Measurements from ENCODE around the gene CACTIN.
A peak's percentile ranks its signal among the peaks of the same experiment; 100 is the strongest.

The CACTIN gene

GRCh38 chr19:3608079-3608641, 18.4 kb downstream of the CACTIN start:
- peaks cover 0 to 28% (median 15%) of the 10 kb centered on the region in 4 experiments for H3K36me3 ChIP-seq (ENCODE audit: control insufficient read depth in 4 of 4, insufficient read depth in 4 of 4, low read length in 3 of 4)
- ChIA-PET CTCF (interaction anchor here (0.8 to 3.1 kb wide), 8 partner anchors 11 to 62 kb away, joined by 3 to 18 read pairs (median 3); partner anchors contain the start of genes GIPC3 and MFSD12), POLR2A (no interaction called here)
- H3K4me3 ChIP-seq (ENCODE audit: control insufficient read depth in 1 of 7, extremely low read depth in 1 of 7, insufficient read depth in 4 of 7, low read depth in 2 of 7, low read length in 6 of 7), result peak overlapping the region in 6 of 7 experiments; percentile 4 to 81 (median 57)
- peak overlapping the region in 1 of 2 experiments; percentile 56 for H3K27ac ChIP-seq (ENCODE audit: insufficient read depth in 1 of 2, low read depth in 1 of 2, low read length in 2 of 2, poor library complexity in 1 of 2, severe bottlenecking in 2 of 2)
- H3K27me3 ChIP-seq (replicated peaks in 2 of 5; ENCODE audit: control insufficient read depth in 4 of 5, insufficient read depth in 5 of 5, low read length in 4 of 5), result no peaks in the 10 kb centered on the region
- WGBS (ENCODE audit: insufficient coverage), result 4% methylated on average over 3 of the region's 3 CpGs
- no peaks in the 10 kb centered on the region for H3K9me3 ChIP-seq (ENCODE audit: control extremely low read depth in 1 of 5, control insufficient read depth in 4 of 5, insufficient read depth in 2 of 5, low read depth in 1 of 5, low read length in 4 of 5)
- peak in 2 of 3 donors; percentile 55 to 62 for DNase-seq
- H3K4me1 ChIP-seq (ENCODE audit: control extremely low read depth in 1 of 4, control insufficient read depth in 4 of 4, insufficient read depth in 4 of 4, low read length in 3 of 4), result peaks cover 11 to 65% (median 63%) of the 10 kb centered on the region in 4 experiments

GRCh38 chr19:3607303-3608078, 19.1 kb downstream of the CACTIN start:
- peak overlapping the region in 6 of 7 experiments; percentile 36 to 81 (median 73) for H3K4me3 ChIP-seq (ENCODE audit: control insufficient read depth in 1 of 7, extremely low read depth in 1 of 7, insufficient read depth in 4 of 7, low read depth in 2 of 7, low read length in 6 of 7)
- POLR2A ChIA-PET, result no interaction called here

GRCh38 chr19:3606690-3607289, 19.8 kb downstream of the CACTIN start, which contains the start of gene TBXA2R:
Gene TBXA2R, minus strand, starts transcription at chr19:3606875. Its CDS starts 6,241 bp downstream, at chr19:3600634.
- Histone ChIP-seq H3K9me3 (ENCODE audit: control extremely low read depth in 1 of 5, control insufficient read depth in 4 of 5, insufficient read depth in 2 of 5, low read depth in 1 of 5, low read length in 4 of 5) (no peaks in the 10 kb centered on the region), H3K4me3 (ENCODE audit: control insufficient read depth in 1 of 7, extremely low read depth in 1 of 7, insufficient read depth in 4 of 7, low read depth in 2 of 7, low read length in 6 of 7) (peak within 1 kb of the TSS; percentile 37 to 81 (median 72)), H3K4me1 (ENCODE audit: control extremely low read depth in 1 of 4, control insufficient read depth in 4 of 4, insufficient read depth in 4 of 4, low read length in 3 of 4) (peaks cover 11 to 65% (median 63%) of the 10 kb centered on the region in 4 experiments), H3K27me3 (replicated peaks in 2 of 5; ENCODE audit: control insufficient read depth in 4 of 5, insufficient read depth in 5 of 5, low read length in 4 of 5) (no peaks in the 10 kb centered on the region), H3K36me3 (ENCODE audit: control insufficient read depth in 4 of 4, insufficient read depth in 4 of 4, low read length in 3 of 4) (peaks cover 0 to 24% (median 8%) of the 10 kb centered on the region in 4 experiments), H3K27ac (ENCODE audit: insufficient read depth in 1 of 2, low read depth in 1 of 2, low read length in 2 of 2, poor library complexity in 1 of 2, severe bottlenecking in 2 of 2) (peak within 1 kb of the TSS in 1 of 2 experiments; percentile 56)
- POLR2A ChIA-PET, result no interaction called here
- WGBS (ENCODE audit: insufficient coverage), result 2% methylated on average over 36 of the region's 46 CpGs
- CTCF ChIA-PET, result interaction anchor here (1.7 to 3.1 kb wide), 3 partner anchors 12 to 20 kb away, joined by 7 to 18 read pairs (median 15); partner anchors contain the start of gene GIPC3
- peak in 2 of 3 donors; percentile 45 to 53 for DNase-seq

More at GRCh38 chr19:3607303-3608078, 19.1 kb downstream of the CACTIN start:
- peak in 1 of 3 donors; percentile 35 for DNase-seq
- peaks cover 0 to 28% (median 12%) of the 10 kb centered on the region in 4 experiments for H3K36me3 ChIP-seq (ENCODE audit: control insufficient read depth in 4 of 4, insufficient read depth in 4 of 4, low read length in 3 of 4)
- no peaks in the 10 kb centered on the region for H3K9me3 ChIP-seq (ENCODE audit: control extremely low read depth in 1 of 5, control insufficient read depth in 4 of 5, insufficient read depth in 2 of 5, low read depth in 1 of 5, low read length in 4 of 5)
- CTCF ChIA-PET, result interaction anchor here (0.8 to 3.1 kb wide), 7 partner anchors 10 to 51 kb away, joined by 3 to 18 read pairs (median 7); partner anchors contain the start of genes GIPC3 and MFSD12
- peaks cover 11 to 65% (median 63%) of the 10 kb centered on the region in 4 experiments for H3K4me1 ChIP-seq (ENCODE audit: control extremely low read depth in 1 of 4, control insufficient read depth in 4 of 4, insufficient read depth in 4 of 4, low read length in 3 of 4)
- H3K27me3 ChIP-seq (replicated peaks in 2 of 5; ENCODE audit: control insufficient read depth in 4 of 5, insufficient read depth in 5 of 5, low read length in 4 of 5), result no peaks in the 10 kb centered on the region
- H3K27ac ChIP-seq (ENCODE audit: insufficient read depth in 1 of 2, low read depth in 1 of 2, low read length in 2 of 2, poor library complexity in 1 of 2, severe bottlenecking in 2 of 2), result peak overlapping the region in 1 of 2 experiments; percentile 56
- 13% methylated on average over 20 of the region's 22 CpGs for WGBS (ENCODE audit: insufficient coverage)

- H3K9me3 ChIP-seq (ENCODE audit: control extremely low read depth in 1 of 5, control insufficient read depth in 4 of 5, insufficient read depth in 2 of 5, low read depth in 1 of 5, low read length in 4 of 5), result no peaks in the 10 kb centered on the region
- ChIA-PET POLR2A (no interaction called here), CTCF (interaction anchor here (1.7 kb wide), 1 partner anchor 14 kb away, joined by 7 read pairs; no protein-coding TSS in a partner anchor)
- H3K27ac ChIP-seq (ENCODE audit: insufficient read depth in 1 of 2, low read depth in 1 of 2, low read length in 2 of 2, poor library complexity in 1 of 2, severe bottlenecking in 2 of 2), result peak overlapping the region in 1 of 2 experiments; percentile 56
- peaks cover 0 to 18% (median 4%) of the 10 kb centered on the region in 4 experiments for H3K36me3 ChIP-seq (ENCODE audit: control insufficient read depth in 4 of 4, insufficient read depth in 4 of 4, low read length in 3 of 4)
- H3K27me3 ChIP-seq (replicated peaks in 2 of 5; ENCODE audit: control insufficient read depth in 4 of 5, insufficient read depth in 5 of 5, low read length in 4 of 5), result no peaks in the 10 kb centered on the region
- no peak for DNase-seq
- H3K4me3 ChIP-seq (ENCODE audit: control insufficient read depth in 1 of 7, extremely low read depth in 1 of 7, insufficient read depth in 4 of 7, low read depth in 2 of 7, low read length in 6 of 7), result peak overlapping the region; percentile 37 to 81 (median 72)
- WGBS (ENCODE audit: insufficient coverage), result 4% methylated on average over 23 of the region's 35 CpGs
- H3K4me1 ChIP-seq (ENCODE audit: control extremely low read depth in 1 of 4, control insufficient read depth in 4 of 4, insufficient read depth in 4 of 4, low read length in 3 of 4), result peaks cover 11 to 65% (median 63%) of the 10 kb centered on the region in 4 experiments
Measured at GRCh38 chr19:3606174-3606689, 20.4 kb downstream of the CACTIN start.

GRCh38 chr19:3605770-3606169, 20.8 kb downstream of the CACTIN start:
- H3K4me1 ChIP-seq (ENCODE audit: control extremely low read depth in 1 of 4, control insufficient read depth in 4 of 4, insufficient read depth in 4 of 4, low read length in 3 of 4), result peaks cover 11 to 65% (median 63%) of the 10 kb centered on the region in 4 experiments
- POLR2A ChIA-PET, result no interaction called here
- CTCF ChIA-PET, result interaction anchor here (1.7 kb wide), 1 partner anchor 14 kb away, joined by 7 read pairs; no protein-coding TSS in a partner anchor
- 31% methylated on average over 5 of the region's 5 CpGs for WGBS (ENCODE audit: insufficient coverage)
- DNase-seq, result no peak
- H3K27me3 ChIP-seq (replicated peaks in 2 of 5; ENCODE audit: control insufficient read depth in 4 of 5, insufficient read depth in 5 of 5, low read length in 4 of 5), result no peaks in the 10 kb centered on the region
- peaks cover 0 to 13% (median 1%) of the 10 kb centered on the region in 4 experiments for H3K36me3 ChIP-seq (ENCODE audit: control insufficient read depth in 4 of 4, insufficient read depth in 4 of 4, low read length in 3 of 4)
- peak overlapping the region in 6 of 7 experiments; percentile 43 to 81 (median 73) for H3K4me3 ChIP-seq (ENCODE audit: control insufficient read depth in 1 of 7, extremely low read depth in 1 of 7, insufficient read depth in 4 of 7, low read depth in 2 of 7, low read length in 6 of 7)
- no peaks in the 10 kb centered on the region for H3K9me3 ChIP-seq (ENCODE audit: control extremely low read depth in 1 of 5, control insufficient read depth in 4 of 5, insufficient read depth in 2 of 5, low read depth in 1 of 5, low read length in 4 of 5)
- peak overlapping the region in 1 of 2 experiments; percentile 34 for H3K27ac ChIP-seq (ENCODE audit: insufficient read depth in 1 of 2, low read depth in 1 of 2, low read length in 2 of 2, poor library complexity in 1 of 2, severe bottlenecking in 2 of 2)

- Histone ChIP-seq H3K4me1 (ENCODE audit: control extremely low read depth in 1 of 4, control insufficient read depth in 4 of 4, insufficient read depth in 4 of 4, low read length in 3 of 4) (peaks cover 11 to 65% (median 62%) of the 10 kb centered on the region in 4 experiments), H3K27me3 (replicated peaks in 2 of 5; ENCODE audit: control insufficient read depth in 4 of 5, insufficient read depth in 5 of 5, low read length in 4 of 5) (no peaks in the 10 kb centered on the region), H3K9me3 (ENCODE audit: control extremely low read depth in 1 of 5, control insufficient read depth in 4 of 5, insufficient read depth in 2 of 5, low read depth in 1 of 5, low read length in 4 of 5) (no peaks in the 10 kb centered on the region), H3K4me3 (ENCODE audit: control insufficient read depth in 1 of 7, extremely low read depth in 1 of 7, insufficient read depth in 4 of 7, low read depth in 2 of 7, low read length in 6 of 7) (peak overlapping the region in 6 of 7 experiments; percentile 43 to 81 (median 73)), H3K27ac (ENCODE audit: insufficient read depth in 1 of 2, low read depth in 1 of 2, low read length in 2 of 2, poor library complexity in 1 of 2, severe bottlenecking in 2 of 2) (peak overlapping the region in 1 of 2 experiments; percentile 34), H3K36me3 (ENCODE audit: control insufficient read depth in 4 of 4, insufficient read depth in 4 of 4, low read length in 3 of 4) (peaks cover 0 to 14% (median 2%) of the 10 kb centered on the region in 4 experiments)
- WGBS (ENCODE audit: insufficient coverage), result no CpG with 5 or more reads among the region's 3 CpGs
- POLR2A ChIA-PET, result interaction anchor here (0.8 kb wide), 1 partner anchor 20 kb away, joined by 3 read pairs; the partner anchor contains the start of gene GIPC3
- CTCF ChIA-PET, result interaction anchor here (1.2 to 1.8 kb wide), 2 partner anchors 10 to 14 kb away, joined by 4 read pairs; no protein-coding TSS in a partner anchor
- no peak for DNase-seq
Measured at GRCh38 chr19:3605361-3605760, 21.2 kb downstream of the CACTIN start.
